GM23338 (cell line): Measurements from ENCODE around the gene AGRN. TPM values are rescaled to one million over a fixed set of nuclear protein-coding genes. Genes with fewer than 3 reads are reported as not detected.

Experiments used
- ATAC-seq: fragments of 200-7000 bp; cut with Tn5 transposase; 3 replicates; pipeline ENCODE4 v1.9.1; 2020
- DNase-seq: peaks from one replicate; pipeline ENCODE4 v3.0.0-alpha.2; 2015; ENCODE audit warnings: low spot score
- H2AFZ ChIP-seq: fragments of 200-600 bp; sonication (generic); 2 replicates; pipeline ENCODE4 v1.8.0; 2016; ENCODE audit warnings: antibody characterized with exemption, mild to moderate bottlenecking, moderate library complexity
- H3F3A ChIP-seq: fragments of 200-600 bp; sonication (generic); replicated peaks from 2 replicates; pipeline ENCODE4 v1.8.0; 2017; ENCODE audit warnings: antibody characterized with exemption, mixed run types, low read depth
- H3K27ac ChIP-seq: fragments of 200-600 bp; sonication (generic); 2 replicates; pipeline ENCODE4 v1.6.1; 2016; ENCODE audit warnings: low read depth
- H3K27me3 ChIP-seq: fragments of 200-600 bp; sonication (generic); 2 replicates; pipeline ENCODE4 v1.8.0; 2016; ENCODE audit warnings: mild to moderate bottlenecking, mixed run types, moderate library complexity; ENCODE audit not compliant: insufficient read depth
- H3K36me3 ChIP-seq: fragments of 200-600 bp; sonication (generic); 2 replicates; pipeline ENCODE4 v1.8.0; 2016; ENCODE audit warnings: mild to moderate bottlenecking; ENCODE audit not compliant: insufficient read depth
- H3K4me1 ChIP-seq: fragments of 200-600 bp; sonication (generic); 2 replicates; pipeline ENCODE4 v1.8.0; 2016; ENCODE audit warnings: mild to moderate bottlenecking, moderate library complexity; ENCODE audit not compliant: insufficient read depth
- H3K4me2 ChIP-seq: fragments of 200-600 bp; sonication (generic); 2 replicates; pipeline ENCODE4 v1.7.1; 2017; ENCODE audit warnings: mixed run types
- H3K4me3 ChIP-seq: fragments of 200-600 bp; sonication (generic); 2 replicates; pipeline ENCODE4 v1.6.1; 2016; ENCODE audit warnings: mixed run types
- H3K79me2 ChIP-seq: fragments of 200-600 bp; sonication (generic); replicated peaks from 2 replicates; pipeline ENCODE4 v1.8.0; 2017; ENCODE audit warnings: mild to moderate bottlenecking; ENCODE audit not compliant: insufficient read depth
- H3K9me2 ChIP-seq: fragments of 200-600 bp; sonication (generic); 2 replicates; pipeline ENCODE4 v1.8.0; 2017; ENCODE audit not compliant: insufficient read depth
- H4K20me1 ChIP-seq: fragments of 200-600 bp; sonication (generic); replicated peaks from 2 replicates; pipeline ENCODE4 v1.8.0; 2017; ENCODE audit warnings: mild to moderate bottlenecking; ENCODE audit not compliant: insufficient read depth
- H3K27ac Mint-ChIP-seq: 2 replicates; pipeline ENCODE4 v1.8.0; 2020; ENCODE audit warnings: inconsistent platforms, mild to moderate bottlenecking, moderate library complexity, mixed read lengths
- H3K27me3 Mint-ChIP-seq: 3 replicates; pipeline ENCODE4 v1.8.0; 2022; ENCODE audit warnings: low read depth, mild to moderate bottlenecking, moderate library complexity, mixed read lengths, inconsistent platforms; ENCODE audit not compliant: insufficient read depth, poor library complexity
- H3K36me3 Mint-ChIP-seq: 3 replicates; pipeline ENCODE4 v1.8.0; 2021; ENCODE audit warnings: low read depth, mild to moderate bottlenecking, inconsistent platforms, moderate library complexity, mixed read lengths
- H3K4me1 Mint-ChIP-seq: 3 replicates; pipeline ENCODE4 v1.8.0; 2020; ENCODE audit warnings: mild to moderate bottlenecking, inconsistent platforms, mixed read lengths
- H3K4me3 Mint-ChIP-seq: 3 replicates; pipeline ENCODE4 v1.8.0; 2021; ENCODE audit warnings: moderate library complexity, mild to moderate bottlenecking, inconsistent platforms, mixed read lengths
- H3K9me3 Mint-ChIP-seq: 3 replicates; pipeline ENCODE4 v1.8.0; 2020; ENCODE audit warnings: moderate library complexity, mild to moderate bottlenecking, inconsistent platforms, mixed read lengths
- CTCF ChIP-seq, 2 experiments: fragments of 200-600 bp in 1 of 2; sonication (generic) in 1 of 2; conservative IDR thresholded peaks; 2 replicates each; pipeline versions ENCODE4 v1.5.1 to v1.6.1; 2016 to 2017; ENCODE audit warnings: antibody characterized with exemption in 2 of 2, low read depth in 2 of 2, mild to moderate bottlenecking in 2 of 2, moderate library complexity in 1 of 2
- JUNB ChIP-seq: IDR thresholded peaks from one replicate; pipeline ENCODE4 v1.6.1; 2016; ENCODE audit warnings: antibody characterized with exemption; ENCODE audit not compliant: unreplicated experiment
- NANOG ChIP-seq: IDR thresholded peaks from 2 replicates; pipeline ENCODE4 v1.6.1; 2016; ENCODE audit warnings: antibody characterized with exemption, borderline replicate concordance
- POLR2AphosphoS5 ChIP-seq: IDR thresholded peaks from 2 replicates; pipeline ENCODE4 v1.6.1; 2016; ENCODE audit warnings: antibody characterized with exemption, low read depth
- REST ChIP-seq: IDR thresholded peaks from one replicate; pipeline ENCODE4 v1.6.1; 2018; ENCODE audit warnings: antibody characterized with exemption; ENCODE audit not compliant: unreplicated experiment
- ZNF114 ChIP-seq: fragments of 250-450 bp; sonication (Bioruptor Pico); IDR thresholded peaks from 2 replicates; pipeline ENCODE4 v1.5.0; 2020; ENCODE audit warnings: mild to moderate bottlenecking, moderate library complexity
- ZNF331 ChIP-seq: fragments of 250-450 bp; sonication (Bioruptor Pico); IDR thresholded peaks from 2 replicates; pipeline ENCODE4 v1.5.0; 2020; ENCODE audit warnings: low read depth, mild to moderate bottlenecking, moderate library complexity
- ZNF462 ChIP-seq: fragments of 250-450 bp; sonication (Bioruptor Pico); IDR thresholded peaks from 2 replicates; pipeline ENCODE4 v1.5.0; 2020; ENCODE audit warnings: mild to moderate bottlenecking, moderate library complexity
- polyA plus RNA-seq: library from polyadenylated mRNA; unstranded; fragments of >200 nt; fragmentation: Nextera tagmentation; extraction: Ambion mirVana; gene quantifications from 2 replicates; pipeline ENCODE4 v1.2.1, GENCODE V29; 2016
- total RNA-seq: library from RNA; depleted of rRNA; stranded (reverse); fragments of >200 nt; shearing (Covaris generic); gene quantifications from 2 replicates; pipeline ENCODE4 v1.2.3, GENCODE V29; 2014

Gene AGRN
- total and polyA plus RNA-seq, 2 experiments from 2014 or later = 12.3 to 185 TPM

- H3K4me3 ChIP-seq = no peak overlapping the region
- TF ChIP-seq NANOG = no peak
- no peak for TF ChIP-seq CTCF (conservative IDR thresholded peaks at IDR 0.05; ENCODE audit: low read depth in 2 of 2)
- Mint-ChIP-seq H3K36me3 (peaks cover 6% of the 10 kb centered on the region; the same call in 2 of the 3 replicates), H3K9me3 (peaks cover 11% of the 10 kb centered on the region), H3K4me3 (no peak overlapping the region), H3K27me3 (peaks cover 12% of the 10 kb centered on the region), H3K4me1 (no peaks in the 10 kb centered on the region), H3K27ac (no peak overlapping the region)
- no peaks in the 10 kb centered on the region for H3K27me3 ChIP-seq
- H3K4me2 ChIP-seq = no peak overlapping the region
- ATAC-seq = no peak
- H3K79me2 ChIP-seq = no peaks in the 10 kb centered on the region
- no peaks in the 10 kb centered on the region for H3F3A ChIP-seq
- no peaks in the 10 kb centered on the region for H3K4me1 ChIP-seq
- no peaks in the 10 kb centered on the region for H4K20me1 ChIP-seq
- DNase-seq = no peak
- no peak overlapping the region for H2AFZ ChIP-seq
- H3K27ac ChIP-seq = no peak overlapping the region
- H3K36me3 ChIP-seq = no peaks in the 10 kb centered on the region
- no peaks in the 10 kb centered on the region for H3K9me2 ChIP-seq
Measured at GRCh38 chr1:1089731-1090423, 70.0 kb downstream of the AGRN start.

GRCh38 chr1:1090424-1091343, 70.8 kb downstream of the AGRN start:
- Histone ChIP-seq H3K27ac (no peak overlapping the region), H3K9me2 (no peaks in the 10 kb centered on the region), H3K27me3 (no peaks in the 10 kb centered on the region; the same call in 1 of the 2 replicates), H3K4me3 (no peak overlapping the region), H3K36me3 (no peaks in the 10 kb centered on the region), H2AFZ (no peak overlapping the region), H3F3A (no peaks in the 10 kb centered on the region), H3K4me1 (no peaks in the 10 kb centered on the region), H4K20me1 (no peaks in the 10 kb centered on the region), H3K4me2 (no peak overlapping the region), H3K79me2 (no peaks in the 10 kb centered on the region)
- Mint-ChIP-seq H3K4me1 (no peaks in the 10 kb centered on the region), H3K27ac (no peak overlapping the region), H3K4me3 (no peak overlapping the region), H3K36me3 (peaks cover 6% of the 10 kb centered on the region; the same call in 2 of the 3 replicates), H3K9me3 (peaks cover 16% of the 10 kb centered on the region), H3K27me3 (peaks cover 12% of the 10 kb centered on the region)
- ATAC-seq = no peak
- DNase-seq = no peak
- TF ChIP-seq REST (no peak), ZNF462 (CRISPR knock-in tag) (no peak), NANOG (no peak), ZNF114 (CRISPR knock-in tag) (no peak), JUNB (no peak), POLR2AphosphoS5 (no peak), ZNF331 (CRISPR knock-in tag) (no peak)
